Activated T-helper 1 cell treated with anti-CD3 and anti-CD28 coated beads, Interleukin-2, amount 50 U/mL, for 16 hours (primary cell): ENCODE data around the gene CDH5.
"Not testable (repeated sequence)": the region's sequence is repeated elsewhere in the genome, so short reads cannot be mapped to it uniquely, and the experiment has no call there.

ENCODE experiments used
- DNase-seq, 2 donors: peaks; one replicate each; pipeline ENCODE4 v3.0.0-alpha.2; 2020; ENCODE audit warnings: low read depth in 1 of 2, low spot score in 1 of 2

Gene CDH5, protein sequence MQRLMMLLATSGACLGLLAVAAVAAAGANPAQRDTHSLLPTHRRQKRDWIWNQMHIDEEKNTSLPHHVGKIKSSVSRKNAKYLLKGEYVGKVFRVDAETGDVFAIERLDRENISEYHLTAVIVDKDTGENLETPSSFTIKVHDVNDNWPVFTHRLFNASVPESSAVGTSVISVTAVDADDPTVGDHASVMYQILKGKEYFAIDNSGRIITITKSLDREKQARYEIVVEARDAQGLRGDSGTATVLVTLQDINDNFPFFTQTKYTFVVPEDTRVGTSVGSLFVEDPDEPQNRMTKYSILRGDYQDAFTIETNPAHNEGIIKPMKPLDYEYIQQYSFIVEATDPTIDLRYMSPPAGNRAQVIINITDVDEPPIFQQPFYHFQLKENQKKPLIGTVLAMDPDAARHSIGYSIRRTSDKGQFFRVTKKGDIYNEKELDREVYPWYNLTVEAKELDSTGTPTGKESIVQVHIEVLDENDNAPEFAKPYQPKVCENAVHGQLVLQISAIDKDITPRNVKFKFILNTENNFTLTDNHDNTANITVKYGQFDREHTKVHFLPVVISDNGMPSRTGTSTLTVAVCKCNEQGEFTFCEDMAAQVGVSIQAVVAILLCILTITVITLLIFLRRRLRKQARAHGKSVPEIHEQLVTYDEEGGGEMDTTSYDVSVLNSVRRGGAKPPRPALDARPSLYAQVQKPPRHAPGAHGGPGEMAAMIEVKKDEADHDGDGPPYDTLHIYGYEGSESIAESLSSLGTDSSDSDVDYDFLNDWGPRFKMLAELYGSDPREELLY

DNA sequence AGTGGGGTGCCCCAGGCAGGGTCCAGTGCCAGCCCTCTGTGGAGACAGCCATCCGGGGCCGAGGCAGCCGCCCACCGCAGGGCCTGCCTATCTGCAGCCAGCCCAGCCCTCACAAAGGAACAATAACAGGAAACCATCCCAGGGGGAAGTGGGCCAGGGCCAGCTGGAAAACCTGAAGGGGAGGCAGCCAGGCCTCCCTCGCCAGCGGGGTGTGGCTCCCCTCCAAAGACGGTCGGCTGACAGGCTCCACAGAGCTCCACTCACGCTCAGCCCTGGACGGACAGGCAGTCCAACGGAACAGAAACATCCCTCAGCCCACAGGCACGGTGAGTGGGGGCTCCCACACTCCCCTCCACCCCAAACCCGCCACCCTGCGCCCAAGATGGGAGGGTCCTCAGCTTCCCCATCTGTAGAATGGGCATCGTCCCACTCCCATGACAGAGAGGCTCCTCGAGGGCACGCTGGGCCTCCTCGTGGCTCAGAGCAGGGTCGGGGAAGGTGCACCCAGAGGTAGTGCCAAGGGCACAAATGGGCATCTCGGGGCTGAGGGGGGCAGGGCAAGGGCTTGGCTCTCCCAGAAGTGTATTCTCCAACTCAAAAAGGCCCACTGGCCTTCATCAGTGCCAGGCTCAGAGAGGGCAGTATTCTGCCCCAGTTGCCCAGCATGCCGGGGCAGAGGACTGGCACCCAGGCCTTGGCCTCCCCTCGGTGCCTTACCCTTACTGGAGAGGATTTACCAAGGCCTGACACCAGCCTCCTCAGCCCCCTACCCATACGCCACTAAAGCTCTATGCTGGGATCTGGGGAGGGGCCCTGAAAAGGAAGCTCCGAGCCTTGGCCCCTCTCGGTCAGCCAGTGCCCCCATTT lies at the start of gene CDH5:
CDH5 (plus strand) TSS at position 259 of the 867 bp plus-strand sequence. CDS start 12,647 bp downstream, outside the sequence.
- DNase-seq: no peak

DNA sequence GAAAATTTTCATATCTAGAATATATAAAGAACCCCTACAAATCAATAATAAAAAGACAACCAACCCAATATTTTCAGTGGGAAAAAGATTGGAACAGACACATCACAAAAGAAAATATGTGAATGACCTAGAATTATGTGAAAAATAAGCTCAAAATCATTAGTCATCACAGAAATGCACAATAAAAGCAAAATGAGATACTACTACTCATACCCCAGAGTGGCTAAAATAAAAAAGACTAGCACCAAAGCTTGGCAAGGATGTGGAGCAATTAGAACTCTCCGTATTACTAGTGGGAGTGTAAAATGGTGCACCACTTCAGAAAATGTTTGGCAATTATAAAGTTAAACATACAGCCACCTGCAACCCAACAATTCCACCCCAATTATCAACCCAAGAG lies 48.0 kb upstream of the CDH5 start:
- no peak for DNase-seq

DNA sequence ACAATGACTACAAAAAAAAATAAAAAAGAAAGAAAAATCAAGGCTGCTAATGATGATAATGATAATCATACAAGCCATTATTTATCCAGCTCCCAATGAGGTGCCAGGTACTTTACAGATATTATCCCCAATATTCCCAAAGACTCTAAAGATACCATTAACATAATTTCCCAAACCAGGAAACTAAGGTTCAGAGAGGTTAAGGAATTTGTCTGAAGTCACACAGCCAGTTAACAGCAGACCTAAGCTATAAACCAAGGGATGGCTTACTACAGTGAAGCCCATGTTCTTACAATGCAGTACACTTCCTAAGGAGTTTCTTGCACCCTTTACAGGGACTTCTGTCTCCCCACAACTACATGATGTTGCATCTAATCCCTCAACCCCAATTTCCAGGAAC lies 45.7 kb upstream of the CDH5 start:
- no peak for DNase-seq

DNA sequence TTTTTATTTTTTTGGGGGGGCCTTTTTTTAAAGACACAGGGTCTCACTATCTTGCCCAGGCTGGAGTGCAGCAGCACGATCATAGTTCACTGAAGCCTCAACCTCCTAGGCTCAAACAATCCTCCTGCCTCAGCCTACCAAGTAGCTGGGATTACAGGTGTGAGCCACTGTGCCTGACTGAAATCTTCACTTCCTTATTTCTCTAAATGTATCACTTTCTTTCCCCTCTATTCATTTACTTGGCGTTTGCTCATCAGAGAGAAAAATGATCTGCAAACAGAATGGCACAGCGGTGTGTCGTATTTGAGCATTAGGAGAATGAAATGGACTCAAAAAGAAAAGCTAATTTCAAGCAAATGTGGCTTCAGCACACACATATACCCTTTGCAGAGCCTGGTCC lies 44.3 kb upstream of the CDH5 start:
- no peak for DNase-seq

DNA sequence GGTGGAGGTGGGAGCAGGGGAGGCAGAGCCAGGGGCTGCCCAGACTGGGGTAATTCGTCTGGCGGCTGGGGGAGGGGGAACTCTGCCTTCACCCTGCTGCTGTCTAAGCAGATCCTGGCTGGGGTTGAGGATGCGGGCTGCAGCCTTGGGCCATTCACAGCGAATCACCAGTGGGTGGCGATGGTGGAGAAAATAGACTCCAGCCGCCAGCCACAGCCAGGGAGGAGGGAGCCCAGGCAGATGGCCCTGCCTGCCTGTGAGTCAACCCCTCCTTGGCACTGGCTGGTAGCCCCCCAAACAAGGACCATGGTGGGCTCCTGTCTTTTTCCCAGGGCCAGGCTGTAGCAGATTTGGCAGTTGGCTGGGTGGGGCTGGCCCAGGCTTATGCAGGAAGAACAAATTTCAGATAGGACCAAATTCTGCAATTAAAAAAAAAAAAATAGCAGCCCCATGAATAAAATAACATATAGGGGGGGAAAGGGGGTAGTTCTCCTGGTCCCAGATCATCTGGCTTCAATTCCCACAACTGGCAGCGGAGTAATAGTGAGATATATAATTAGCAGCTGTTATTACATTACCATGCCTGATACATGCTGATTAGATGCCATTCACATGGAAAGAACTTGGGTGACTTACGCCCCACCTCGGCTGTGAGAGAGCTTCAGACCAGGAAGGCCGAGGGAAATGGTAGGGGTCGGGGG lies 41.5 kb upstream of the CDH5 start:
- no peak for DNase-seq

DNA sequence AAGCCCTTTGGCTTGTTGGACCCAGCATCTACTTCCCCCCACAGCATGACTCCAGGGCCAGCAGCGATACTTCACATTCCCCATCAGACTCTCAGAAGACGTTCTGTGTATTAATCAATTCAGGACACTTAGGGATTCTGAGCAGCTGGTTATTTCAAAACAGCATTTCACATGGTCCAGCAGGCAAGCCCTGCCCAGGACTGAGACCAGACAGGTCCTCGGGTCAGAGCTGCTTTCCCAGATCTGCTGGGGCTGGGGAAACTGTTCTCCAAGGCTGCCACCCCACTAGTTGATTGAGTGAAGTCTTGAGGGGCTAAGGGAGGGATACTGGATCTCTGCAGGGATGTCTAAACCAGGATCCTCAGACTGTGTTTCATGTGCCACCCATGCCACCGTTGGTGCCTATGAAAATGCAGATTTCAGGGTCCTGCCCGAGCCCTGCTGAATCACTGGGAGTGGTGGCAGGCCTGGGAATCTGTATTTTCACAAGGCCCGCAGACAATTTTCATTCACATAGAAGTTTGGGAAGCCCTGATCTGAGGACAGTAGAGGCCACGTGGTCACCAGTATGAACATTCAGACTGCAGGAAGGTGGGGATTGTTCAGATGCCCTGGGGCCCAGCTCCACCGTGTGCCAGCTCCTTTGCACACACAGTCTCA lies 40.6 kb upstream of the CDH5 start:
- no peak for DNase-seq

DNA sequence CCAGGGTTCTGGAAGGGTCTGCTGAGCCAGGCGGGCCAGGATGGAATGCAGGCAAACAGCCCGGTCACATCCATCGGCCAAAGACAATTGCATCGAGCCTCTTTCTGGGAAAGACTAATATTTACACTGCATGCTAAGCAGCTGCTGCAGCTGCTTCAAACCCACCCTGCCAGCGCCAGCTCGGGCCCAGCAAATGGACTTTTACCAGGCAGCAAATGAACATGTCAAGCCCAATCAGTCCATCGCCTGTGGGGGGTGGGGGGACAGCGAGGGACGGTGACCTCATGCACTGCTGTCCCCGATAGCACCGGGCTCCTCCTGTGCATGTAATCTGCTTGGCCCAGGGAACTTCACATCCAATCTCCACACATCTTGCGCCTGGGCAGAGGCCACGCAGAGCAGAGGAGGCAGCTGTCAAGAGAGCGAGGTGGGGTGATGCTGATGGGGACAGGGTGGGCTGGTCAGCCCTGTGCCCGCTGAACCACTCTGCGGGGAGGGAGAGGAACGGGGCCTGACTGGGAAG lies 39.4 kb upstream of the CDH5 start:
- DNase-seq: no peak

DNA sequence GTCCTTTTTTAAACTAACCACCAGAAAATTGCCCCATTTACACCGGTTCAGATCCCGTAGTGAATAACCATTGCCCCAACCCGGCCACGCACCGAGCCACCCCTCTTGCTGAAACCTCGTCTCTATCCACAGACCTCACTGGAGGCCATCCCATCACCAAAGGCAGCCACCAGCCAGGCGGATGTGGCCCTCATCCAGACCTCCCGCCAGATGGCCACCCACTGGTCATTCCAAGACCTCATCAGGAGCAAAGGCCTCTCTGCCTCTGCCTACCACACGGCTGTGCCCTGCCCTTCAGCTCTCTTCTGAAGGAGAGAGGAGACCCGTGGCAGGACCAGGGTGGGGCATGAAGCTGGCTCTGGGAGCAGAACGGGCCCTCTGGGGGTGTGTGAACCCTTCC lies 38.2 kb upstream of the CDH5 start:
- DNase-seq: no peak

DNA sequence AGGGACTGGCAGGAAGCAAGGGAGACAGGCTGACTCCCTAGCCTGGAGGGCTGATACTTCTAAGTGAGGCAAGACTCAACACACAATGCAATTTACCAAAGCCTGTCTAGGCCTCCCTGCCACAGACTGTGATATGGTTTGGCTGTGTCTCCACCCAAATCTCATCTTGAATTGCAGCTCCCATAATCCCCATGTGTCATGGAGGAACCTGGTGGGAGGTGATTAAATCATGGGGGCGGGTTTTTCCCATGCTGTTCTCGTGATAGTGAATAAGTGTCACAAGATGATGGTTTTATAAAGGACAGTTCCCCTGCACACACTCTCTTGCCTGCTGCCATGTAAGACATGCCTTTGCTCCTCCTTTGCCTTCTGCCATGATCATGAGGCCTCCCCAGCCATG lies 35.0 kb upstream of the CDH5 start:
- DNase-seq: not testable (repeated sequence)

DNA sequence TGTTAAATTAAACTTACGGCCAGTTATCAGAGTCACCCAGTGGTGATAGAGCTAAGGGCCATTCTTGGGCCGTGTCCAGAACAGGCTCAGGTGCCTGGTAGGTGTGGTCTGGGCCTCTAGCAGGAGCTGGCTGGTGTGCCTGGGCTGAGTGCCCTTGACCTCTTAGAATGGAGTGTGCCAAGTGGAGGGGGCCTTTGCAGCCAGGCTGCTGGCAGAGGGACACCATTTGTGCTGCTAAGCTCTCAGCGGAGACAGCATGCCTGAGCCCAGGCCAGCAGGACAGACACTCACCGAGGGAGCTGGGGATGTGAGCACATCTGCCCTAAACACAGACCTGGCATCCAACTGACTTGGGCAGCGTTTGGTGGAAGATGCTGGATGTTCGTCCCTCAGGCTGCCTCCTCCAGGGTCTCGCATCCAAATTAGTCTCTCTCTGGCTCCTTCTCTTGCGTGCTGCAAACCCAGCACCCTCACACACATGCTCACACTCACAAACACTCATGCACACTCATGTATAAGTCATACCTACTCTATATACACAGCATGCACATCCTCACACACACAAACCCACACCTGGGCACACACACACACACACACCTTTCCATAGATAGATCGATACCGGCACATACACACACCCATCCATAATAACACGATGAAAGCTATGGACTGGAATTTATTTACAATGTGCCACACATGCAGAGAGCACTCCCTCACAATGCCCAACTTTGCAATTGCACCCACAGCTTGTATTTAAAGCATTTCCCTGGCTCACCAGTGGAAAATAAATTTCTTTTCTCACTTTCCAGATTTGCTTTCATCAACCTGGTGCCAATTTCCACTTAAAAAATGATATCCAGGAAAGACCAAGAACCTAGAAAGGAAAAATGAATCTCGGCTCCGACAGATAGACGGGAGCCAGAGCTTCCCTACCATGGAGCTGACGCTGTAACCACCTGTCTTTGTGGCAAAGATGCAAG lies 33.6 kb upstream of the CDH5 start:
- no peak for DNase-seq

DNA sequence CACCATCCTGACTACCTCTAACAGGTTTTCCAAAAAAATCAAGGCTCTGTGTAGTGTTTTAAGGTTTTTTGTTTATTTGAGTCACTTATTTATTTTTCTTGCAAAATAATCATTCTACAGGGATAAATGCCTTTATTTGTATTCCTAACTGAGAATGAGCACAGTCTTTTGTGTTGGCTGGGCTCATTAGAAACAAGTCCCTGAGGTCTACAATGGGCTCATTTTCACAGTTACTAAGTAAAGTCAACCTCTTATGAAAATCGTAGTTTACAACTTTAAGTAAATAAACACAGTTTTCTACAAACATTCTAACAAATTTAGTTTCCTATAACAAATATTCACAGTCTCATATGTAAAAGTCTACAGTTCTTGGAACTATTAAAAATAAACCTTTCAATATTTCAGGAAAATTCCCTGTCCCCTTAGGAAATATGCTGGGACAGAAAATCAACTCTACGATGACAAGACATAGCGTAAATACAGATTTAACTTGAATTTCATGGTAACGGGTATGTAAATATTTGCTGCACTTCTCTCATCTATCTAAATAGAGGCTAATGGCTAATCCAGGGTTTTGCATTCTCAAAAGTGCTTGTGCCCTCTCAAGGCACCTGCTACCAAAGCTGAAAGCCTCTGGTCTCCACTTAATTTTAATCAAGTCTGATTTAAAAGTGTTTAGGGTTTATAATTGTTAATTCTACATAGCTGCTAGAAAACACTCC lies 31.5 kb upstream of the CDH5 start:
- no peak for DNase-seq

DNA sequence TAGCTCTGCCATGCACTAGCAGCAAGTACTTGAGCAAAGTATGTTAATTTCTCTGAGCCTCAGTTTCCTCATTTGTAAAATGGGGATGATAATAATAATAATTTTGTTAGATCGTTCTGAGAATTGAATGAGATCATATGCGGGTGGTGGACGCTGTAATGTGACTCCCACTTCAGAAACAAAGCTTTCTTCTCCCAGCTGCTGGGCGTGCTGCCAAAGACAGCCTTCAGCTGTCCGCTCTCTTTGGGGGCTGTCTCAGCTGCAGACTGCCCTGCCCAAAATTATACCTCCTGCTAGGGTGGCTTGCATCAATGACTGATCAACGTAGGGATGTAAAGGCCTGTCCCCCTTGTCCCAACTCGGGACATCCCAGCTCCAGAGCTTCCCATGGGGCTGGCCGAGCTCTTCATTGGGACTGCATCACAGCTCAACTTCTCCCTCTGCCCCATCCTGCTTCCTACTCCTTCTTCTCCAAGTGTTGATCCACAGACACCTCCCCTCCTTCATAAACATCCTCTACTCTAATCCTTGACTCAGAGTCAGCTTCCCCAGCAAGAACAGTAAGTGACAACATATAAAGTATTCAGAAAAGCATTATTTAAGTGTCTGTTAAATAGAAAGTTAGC lies 30.7 kb upstream of the CDH5 start:
- no peak for DNase-seq

DNA sequence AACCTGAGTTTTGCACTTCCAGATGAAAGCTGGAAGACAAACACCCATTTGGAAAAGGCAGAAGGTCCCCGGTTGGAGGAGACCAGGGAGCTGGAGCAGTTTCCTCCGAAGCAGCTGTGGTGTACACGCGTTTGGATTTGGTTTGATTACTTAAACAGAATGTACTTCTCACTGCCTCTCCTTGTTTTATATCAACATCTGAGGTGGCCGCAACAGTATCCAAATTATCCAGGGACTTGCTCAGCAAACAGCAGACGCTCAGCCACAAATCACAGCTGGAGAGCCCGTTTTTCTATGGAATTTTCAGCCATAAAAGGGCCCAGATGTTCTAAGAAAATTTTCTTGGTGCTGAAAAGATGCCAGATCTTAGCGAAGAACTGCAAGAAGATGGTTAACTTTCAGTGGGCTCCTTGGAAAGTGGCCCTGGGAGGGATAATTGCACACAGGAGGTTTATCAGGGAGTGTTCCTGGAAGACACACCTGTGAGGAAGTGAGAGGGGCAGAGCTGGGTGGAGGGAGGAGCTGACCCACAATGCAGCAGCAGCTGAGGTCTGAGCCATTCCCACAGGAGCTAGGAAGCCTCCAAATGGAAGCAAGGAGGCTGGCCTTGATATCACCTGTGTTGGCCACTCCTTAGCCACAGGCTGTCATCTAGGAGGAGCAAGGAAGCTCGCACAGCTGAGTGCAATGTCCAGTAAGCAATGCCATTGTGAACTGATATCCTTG lies 28.9 kb upstream of the CDH5 start:
- no peak for DNase-seq

DNA sequence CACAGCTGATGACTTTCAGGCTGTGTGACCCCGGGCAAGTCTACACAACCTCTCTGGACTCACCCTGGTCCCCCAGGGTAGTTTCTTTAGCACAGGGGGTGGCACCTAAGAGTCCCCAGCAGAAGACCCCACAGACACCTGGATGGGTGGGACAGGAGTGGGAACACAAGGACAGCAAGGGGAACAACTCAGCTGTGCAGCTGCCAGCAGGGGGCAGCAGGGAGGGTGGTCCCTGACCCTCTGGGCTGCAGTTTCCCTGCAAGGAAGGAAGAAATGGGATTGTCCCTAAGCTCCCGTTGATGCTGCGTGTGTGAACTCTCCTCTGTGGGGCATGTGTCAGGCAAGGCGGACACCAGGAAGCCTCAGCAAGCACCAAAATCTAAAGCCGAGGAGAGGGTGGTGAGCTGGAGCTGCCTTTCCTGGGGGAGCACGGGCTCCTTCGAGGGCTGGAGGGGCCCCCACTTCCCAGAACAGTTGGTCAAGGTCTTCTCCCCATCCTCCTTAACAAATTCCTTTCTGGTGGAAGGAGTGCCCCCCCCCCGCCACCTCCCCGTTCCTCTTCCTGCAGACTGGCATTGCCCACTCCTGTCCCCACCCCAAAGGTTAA lies 24.1 kb upstream of the CDH5 start:
- DNase-seq: no peak

DNA sequence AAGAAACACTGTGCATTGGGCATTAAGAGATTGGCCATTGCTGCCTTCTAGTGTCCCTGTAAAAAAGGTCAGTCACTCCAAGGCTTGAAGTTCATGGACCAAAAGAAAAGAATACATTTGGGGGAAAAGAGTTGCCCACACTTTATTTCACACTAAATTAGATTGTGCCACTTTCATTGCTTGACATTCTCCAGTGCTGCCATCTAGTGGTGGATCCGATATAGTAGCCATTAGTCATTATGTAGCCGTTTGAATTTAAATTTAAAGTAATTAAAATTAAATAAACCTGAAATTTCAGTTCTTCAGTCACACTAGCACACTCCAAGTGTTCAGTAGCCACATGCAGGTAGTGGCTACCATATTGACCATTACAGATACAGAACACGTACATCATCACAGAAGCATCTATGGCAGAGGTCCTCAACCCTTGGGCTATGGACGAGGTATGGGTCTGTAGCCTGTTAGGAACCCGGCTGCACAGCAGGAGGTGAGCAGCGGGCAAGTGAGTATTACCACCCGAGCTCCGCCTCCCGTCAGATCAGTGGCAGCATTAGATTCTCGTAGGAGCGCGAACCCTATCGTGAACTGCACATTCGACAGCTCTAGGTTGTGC lies 21.9 kb upstream of the CDH5 start:
- DNase-seq: no peak

DNA sequence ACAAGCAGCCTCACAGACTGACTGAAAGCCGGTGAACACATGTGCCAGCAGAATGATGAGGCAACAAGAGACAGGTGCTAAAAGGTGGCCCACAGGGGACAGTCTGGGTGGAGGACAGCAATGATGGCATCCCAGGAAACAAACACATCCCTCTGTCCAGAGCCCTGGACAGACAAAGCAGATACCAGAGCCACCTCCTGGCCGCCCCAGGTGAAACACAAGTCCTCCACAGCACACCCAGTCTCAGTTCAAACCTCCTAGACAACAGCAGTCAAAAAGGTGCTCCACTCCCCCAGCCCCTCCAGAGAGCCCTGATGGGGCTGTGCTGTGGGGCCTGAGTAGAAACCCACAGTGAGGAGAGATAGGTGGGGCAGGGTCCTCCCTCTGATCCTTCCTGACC lies 20.3 kb upstream of the CDH5 start:
- DNase-seq: no peak
